Motor neuron (in vitro differentiated cells): ENCODE results near the gene WNT10A. TPM values are rescaled to one million over a fixed set of nuclear protein-coding genes. Genes with fewer than 3 reads are reported as not detected.

Experiments
- ATAC-seq, 8 experiments: fragments of 200-7000 bp; cut with Tn5 transposase; replicated peaks in 6 of 8; 2 replicates each; pipeline ENCODE4 v1.8.0; 2021; ENCODE audit warnings: mild to moderate bottlenecking in 8 of 8, moderate library complexity in 8 of 8
- H3K27ac ChIP-seq, 2 donors: fragments of 250-450 bp; sonication (Bioruptor Pico); 2 replicates each; pipeline ENCODE4 v1.9.0; 2021; ENCODE audit warnings: antibody characterized with exemption in 2 of 2, mild to moderate bottlenecking in 2 of 2, moderate library complexity in 1 of 2
- H3K4me1 ChIP-seq, 2 donors: fragments of 250-450 bp; sonication (Bioruptor Pico); replicated peaks in 1 of 2; 2 replicates each; pipeline ENCODE4 v1.6.1; 2021; ENCODE audit warnings: antibody characterized with exemption in 2 of 2, mild to moderate bottlenecking in 2 of 2, moderate library complexity in 1 of 2
- H3K4me3 ChIP-seq, 5 donors: fragments of 250-450 bp; sonication (Bioruptor Pico); 2 replicates each; pipeline ENCODE4 v1.9.0; 2021; ENCODE audit warnings: antibody characterized with exemption in 5 of 5, mild to moderate bottlenecking in 5 of 5, moderate library complexity in 4 of 5
- WGBS, 10 experiments: fragments of 450-650 bp; shearing (Covaris generic); methylation state at CpG; one replicate each; pipeline ENCODE4 v1.0.0; 2022; 5-methylcytosine and 5-hydroxymethylcytosine counted together
- in situ Hi-C, 9 experiments: fragments of 400-800 bp; cut with MboI; loops; one replicate each; pipeline ENCODE4 v1.15.0; 2021; ENCODE audit warnings: low sequenced_read_pairs in 9 of 9, low pct_unique_long_range_greater_than_20kb in 2 of 9; ENCODE audit not compliant: unreplicated experiment in 9 of 9
- total RNA-seq, 8 experiments: library from RNA; unstranded; fragments of 300-600 nt; gene quantifications; 2 replicates each; pipeline versions ENCODE4 v1.2.3 to v1.2.4, GENCODE V29; 2022

Gene WNT10A
- total RNA-seq, 8 experiments from 2014 or later: 0.11 to 0.81 (median 0.14) TPM; not detected in 5

DNA sequence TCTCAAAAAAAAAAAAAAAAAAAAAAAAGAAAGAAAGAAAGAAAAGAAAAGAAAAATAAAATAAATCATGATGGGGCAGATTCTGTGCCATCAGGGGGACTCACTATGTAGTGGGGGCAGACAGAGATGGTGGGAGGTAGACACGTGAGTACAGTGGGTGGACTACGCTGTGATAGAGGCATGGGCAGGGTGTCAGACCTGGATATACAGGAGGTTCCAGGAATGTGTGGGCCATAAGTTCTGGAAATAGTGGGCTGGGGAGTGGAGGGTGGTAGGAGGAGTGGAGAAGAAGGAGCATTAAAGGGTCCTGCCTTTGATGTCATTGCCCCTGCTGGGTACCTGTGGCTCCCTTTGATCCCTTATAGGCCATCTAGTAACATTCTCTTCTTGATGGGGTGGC is 29.9 kb upstream of the WNT10A start:
- in situ Hi-C loops: no loop called here
- Histone ChIP-seq H3K4me1 (no peaks in the 10 kb centered on the region), H3K27ac (no peak overlapping the region), H3K4me3 (no peak overlapping the region)
- 17 to 83% (median 65%) methylated on average over 1 to 2 of the region's 2 CpGs; no CpG with 5 or more reads in 1 of the 10 experiments for WGBS, 10 experiments
- ATAC-seq: no peak

DNA sequence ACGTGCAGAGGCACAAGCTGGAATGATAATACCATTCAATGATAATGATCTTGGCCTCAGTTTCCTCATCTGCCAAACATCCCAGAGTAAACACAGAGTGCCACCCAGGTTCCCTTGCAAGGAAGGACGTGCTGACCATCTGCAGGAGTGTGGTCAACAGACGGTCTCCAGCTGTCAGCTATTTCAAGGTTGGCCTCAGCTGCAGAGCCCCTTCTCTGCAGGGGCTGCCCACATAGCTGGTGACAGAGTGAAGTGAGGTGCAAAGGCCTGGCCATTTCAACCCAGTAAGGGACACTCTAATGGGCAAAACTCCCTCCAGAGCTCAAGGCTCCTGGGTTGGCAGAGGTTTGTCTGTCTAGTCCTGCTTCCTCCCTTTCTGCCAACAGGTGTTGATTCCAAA is 29.4 kb upstream of the WNT10A start:
- no peak overlapping the region for H3K4me3 ChIP-seq
- H3K4me1 ChIP-seq: no peaks in the 10 kb centered on the region
- WGBS, 10 experiments: 37% methylated on average over 2 of the region's 3 CpGs; no CpG with 5 or more reads in 9 of the 10 experiments
- in situ Hi-C loops: no loop called here
- no peak overlapping the region for H3K27ac ChIP-seq
- ATAC-seq: no peak

DNA sequence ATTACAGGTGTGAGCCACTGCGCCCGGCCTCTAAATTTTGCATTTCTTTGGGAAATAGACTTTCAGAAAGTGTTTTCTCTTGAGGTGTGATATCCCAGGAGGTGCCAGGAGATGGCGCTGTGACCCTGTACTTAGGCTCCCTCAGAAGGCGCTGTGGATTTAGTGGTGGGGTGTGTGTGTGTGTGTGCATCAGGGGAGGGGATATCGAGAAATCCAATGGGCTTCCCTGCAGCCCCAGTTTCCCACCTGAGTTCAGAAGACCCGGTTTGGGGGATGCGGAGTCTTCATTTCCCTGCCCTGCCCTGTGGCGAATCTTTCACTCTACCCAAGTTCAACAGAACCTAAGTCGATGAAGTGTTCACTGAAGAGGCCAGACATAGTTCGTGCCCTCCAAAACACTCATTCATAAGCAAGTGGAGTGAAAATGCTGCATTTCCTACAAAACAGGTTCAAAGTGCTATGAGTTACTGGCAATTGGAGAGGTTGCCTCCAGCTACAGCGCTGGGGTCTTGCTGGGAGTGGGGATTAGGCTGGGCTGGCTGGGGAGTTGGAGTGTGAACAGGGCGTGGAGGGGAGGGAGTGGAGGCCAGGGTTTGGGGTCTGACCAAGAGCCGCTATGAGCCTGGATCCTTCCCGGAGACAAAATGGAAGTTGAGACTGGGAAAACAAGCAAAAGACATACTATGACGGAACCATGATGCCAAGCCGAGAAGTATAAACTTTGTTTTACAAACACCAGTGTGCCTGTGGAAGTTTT is 27.6 kb upstream of the WNT10A start:
- in situ Hi-C loops: no loop called here
- WGBS, 10 experiments: 4 to 58% (median 20%) methylated on average over 2 to 9 of the region's 16 CpGs; no CpG with 5 or more reads in 2 of the 10 experiments
- Histone ChIP-seq H3K4me1 (no peaks in the 10 kb centered on the region), H3K27ac (no peak overlapping the region), H3K4me3 (no peak overlapping the region)
- peak in 4 of 8 experiments; percentile 39 to 76 (median 60) for ATAC-seq

DNA sequence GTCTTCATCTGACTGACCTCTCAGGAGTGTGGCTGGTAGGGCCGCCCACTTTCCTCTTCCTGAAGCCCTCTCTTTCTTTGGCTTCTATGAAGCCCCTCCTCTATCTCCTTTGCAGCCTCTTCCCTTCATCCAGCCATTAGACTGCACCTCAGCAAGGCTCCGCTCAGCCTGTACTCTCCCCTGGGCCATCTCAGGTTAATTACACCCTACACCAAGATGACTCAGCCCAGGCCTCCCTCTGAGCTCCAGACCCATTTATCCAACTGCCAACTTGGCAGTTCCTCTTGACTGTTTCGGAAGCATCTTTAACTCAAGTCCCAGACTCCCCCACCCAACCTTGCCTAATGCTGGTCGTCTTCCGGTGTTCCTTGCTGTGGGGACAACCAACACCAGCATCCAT is 26.9 kb upstream of the WNT10A start:
- H3K4me1 ChIP-seq: no peaks in the 10 kb centered on the region
- WGBS, 10 experiments: 0 to 65% (median 56%) methylated on average over 1 to 4 of the region's 5 CpGs; no CpG with 5 or more reads in 2 of the 10 experiments
- in situ Hi-C loops: no loop called here
- H3K4me3 ChIP-seq: no peak overlapping the region
- H3K27ac ChIP-seq: no peak overlapping the region
- peak in 2 of 8 experiments; percentile 39 to 69 for ATAC-seq

DNA sequence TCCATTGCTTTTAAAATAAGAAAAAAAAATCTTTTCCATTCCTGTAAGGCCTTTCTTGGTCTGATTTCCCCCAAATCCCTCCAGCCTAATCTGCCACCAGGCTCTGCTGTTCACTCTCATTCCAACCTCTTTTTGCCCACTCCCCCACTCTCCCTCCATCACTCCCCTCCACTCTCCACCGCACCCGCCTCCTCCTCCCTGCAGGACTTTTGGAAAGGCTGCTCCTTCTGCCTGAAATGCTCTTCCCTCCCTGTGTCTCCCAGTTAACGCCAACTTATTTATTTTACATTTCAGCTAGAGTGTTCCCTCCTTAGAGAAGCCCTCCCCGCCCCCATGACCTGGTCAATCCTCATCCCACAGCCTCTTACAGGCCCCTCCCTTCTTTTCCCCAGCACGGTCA is 25.8 kb upstream of the WNT10A start:
- WGBS, 10 experiments: 20 to 60% (median 50%) methylated on average over 1 to 2 of the region's 5 CpGs; no CpG with 5 or more reads in 7 of the 10 experiments
- no peak overlapping the region for H3K27ac ChIP-seq
- H3K4me3 ChIP-seq: no peak overlapping the region
- H3K4me1 ChIP-seq: no peaks in the 10 kb centered on the region
- in situ Hi-C loops: no loop called here
- ATAC-seq: no peak

DNA sequence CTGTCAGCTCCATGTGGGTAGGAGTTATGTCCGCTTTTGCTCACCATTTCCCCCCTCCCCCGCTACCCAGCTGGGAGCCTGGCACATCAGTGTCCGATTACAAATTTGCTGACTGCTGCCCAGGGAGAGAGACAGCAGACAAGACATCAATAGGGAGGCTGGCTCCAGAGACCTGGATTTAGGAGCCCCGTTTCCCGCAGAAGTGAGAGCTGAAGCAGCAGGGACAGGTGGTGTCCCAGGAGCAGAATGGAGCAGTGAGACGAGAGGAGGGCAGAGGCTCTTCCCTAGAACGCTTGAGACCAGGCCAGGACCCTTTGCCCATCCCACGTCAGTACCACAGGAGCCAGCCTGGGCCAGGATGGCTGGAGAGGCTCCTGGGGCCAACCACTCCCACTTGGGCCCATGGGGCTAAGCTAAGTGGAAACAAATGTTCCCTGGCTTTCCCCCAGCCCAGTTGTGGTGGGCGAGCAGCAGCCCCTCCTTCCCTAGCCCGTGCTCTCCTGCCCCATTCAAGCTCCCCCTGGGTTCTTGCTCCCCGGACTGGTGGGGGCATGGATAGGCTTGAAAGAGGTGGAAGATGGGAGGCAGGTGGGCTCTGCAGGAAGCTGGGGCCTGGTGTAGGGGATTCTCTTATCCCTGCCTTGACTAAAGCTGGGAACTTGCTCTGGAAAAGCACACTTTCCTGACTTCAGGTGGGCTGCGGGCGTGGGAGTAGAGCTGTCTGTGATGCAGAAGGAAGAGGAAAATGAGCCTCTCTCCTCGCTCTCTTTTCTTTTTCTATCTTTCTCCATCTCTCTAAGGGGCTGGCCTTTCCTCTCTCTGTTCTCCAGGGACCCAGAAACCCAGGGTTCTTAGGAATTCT is 25.1 kb upstream of the WNT10A start:
- Histone ChIP-seq H3K27ac (no peak overlapping the region), H3K4me1 (peaks cover 0 to 3% of the 10 kb centered on the region in 2 donors), H3K4me3 (no peak overlapping the region)
- WGBS, 10 experiments: 20 to 100% (median 61%) methylated on average over 1 to 5 of the region's 14 CpGs; no CpG with 5 or more reads in 4 of the 10 experiments
- in situ Hi-C loops: no loop called here
- ATAC-seq: no peak

DNA sequence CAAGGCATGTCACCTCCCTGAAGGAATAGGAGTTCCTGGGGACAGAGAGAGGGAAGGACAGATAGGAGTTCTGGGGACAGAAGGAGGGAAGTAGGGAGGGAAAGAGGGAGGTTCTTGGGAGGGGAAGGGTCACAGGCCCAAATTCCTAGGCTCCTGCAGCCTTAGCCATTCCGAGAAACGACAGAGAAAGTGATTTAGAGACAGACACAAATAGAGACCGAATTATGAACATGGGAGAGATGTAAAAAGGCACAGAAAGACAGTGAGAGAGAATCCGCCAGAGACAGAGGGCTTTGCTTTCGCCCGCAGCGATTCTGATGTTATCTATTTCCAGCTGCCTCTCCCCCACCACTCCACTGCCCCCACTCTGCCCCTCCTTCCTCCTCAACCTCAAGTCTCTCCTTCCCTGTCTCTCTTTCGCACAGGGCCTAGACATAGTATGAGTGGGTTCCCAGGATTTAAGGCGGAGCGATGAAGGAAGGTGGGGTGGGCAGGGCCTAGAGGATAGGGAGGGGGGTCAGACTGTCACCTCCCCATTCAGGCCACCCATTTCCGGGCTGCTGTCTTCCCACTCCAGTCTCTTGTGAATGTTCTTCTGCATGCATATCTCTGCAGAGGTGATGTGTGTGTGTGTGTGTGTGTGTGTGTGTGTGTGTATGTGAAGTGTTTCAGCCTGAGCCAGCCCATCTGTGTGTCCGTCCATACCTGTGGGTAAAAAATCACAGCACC is 24.3 kb upstream of the WNT10A start:
- ATAC-seq: no peak
- no peak overlapping the region for H3K4me3 ChIP-seq
- WGBS, 10 experiments: 18 to 80% (median 39%) methylated on average over 1 to 7 of the region's 12 CpGs; no CpG with 5 or more reads in 3 of the 10 experiments
- in situ Hi-C loops: no loop called here
- peaks cover 0 to 3% of the 10 kb centered on the region in 2 donors for H3K4me1 ChIP-seq
- H3K27ac ChIP-seq: no peak overlapping the region

DNA sequence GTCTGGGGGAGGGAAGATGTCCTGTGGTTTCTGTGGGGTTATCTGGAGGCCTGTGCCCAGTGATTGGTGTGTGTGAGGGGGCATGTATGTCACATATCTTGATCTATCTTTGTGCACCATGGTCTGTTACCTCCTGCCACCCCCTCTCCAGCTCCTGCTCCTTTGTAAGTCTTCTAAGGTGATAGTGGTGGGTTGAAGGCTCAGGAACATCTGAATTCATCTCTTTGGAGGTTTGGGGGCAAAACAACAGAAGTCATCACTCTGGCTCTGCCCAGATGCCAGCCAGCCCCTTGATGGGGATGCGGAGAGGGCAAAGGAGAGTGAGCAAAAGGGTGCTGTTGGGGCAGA is 23.8 kb upstream of the WNT10A start:
- WGBS, 10 experiments: 100% methylated on average over 1 of the region's 1 CpG; no CpG with 5 or more reads in 9 of the 10 experiments
- peaks cover 0 to 3% of the 10 kb centered on the region in 2 donors for H3K4me1 ChIP-seq
- no peak overlapping the region for H3K27ac ChIP-seq
- ATAC-seq: no peak
- no peak overlapping the region for H3K4me3 ChIP-seq
- in situ Hi-C loops: no loop called here

DNA sequence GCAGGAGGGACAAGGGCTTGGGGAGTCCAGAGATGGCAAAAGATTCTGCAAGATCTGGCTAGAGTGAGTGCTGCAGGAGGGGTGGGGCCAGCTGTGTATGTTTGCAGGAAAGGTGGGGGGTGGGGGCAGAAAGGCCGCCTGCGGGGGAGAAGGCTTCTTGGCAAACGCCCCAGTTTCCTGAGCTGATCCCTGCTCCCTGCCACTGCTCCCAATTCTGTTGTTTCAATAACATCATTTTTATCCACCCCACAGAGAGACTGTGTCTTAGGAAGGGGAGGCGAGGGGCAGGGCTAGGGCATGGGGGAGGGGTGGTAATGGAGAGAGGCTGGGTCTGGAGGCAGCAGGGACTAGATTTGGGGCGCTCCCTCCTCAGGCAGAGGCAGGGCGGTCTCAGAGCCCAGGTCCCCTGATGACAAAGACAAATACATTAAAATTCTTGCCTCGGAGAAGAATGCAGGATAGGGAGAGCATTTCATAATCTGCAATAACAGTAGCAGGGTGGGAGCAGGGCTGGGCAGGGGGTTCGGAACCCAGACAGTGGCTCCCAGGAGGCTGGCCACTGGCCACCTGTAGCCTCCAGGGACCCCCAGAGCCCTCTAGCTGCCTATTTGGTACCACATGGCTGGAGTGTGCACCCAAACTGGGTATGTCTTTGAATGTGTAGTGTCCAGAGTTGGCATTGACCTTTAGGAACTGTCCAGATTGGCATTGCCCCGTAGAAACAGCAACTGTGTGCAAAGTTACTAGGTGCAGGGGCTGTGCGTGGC is 23.1 kb upstream of the WNT10A start:
- ATAC-seq: peak in 2 of 8 experiments; percentile 5 to 20
- H3K4me3 ChIP-seq: no peak overlapping the region
- peaks cover 0 to 3% of the 10 kb centered on the region in 2 donors for H3K4me1 ChIP-seq
- 7 to 60% (median 55%) methylated on average over 1 to 3 of the region's 10 CpGs; no CpG with 5 or more reads in 6 of the 10 experiments for WGBS, 10 experiments
- in situ Hi-C loops: no loop called here
- H3K27ac ChIP-seq: no peak overlapping the region

DNA sequence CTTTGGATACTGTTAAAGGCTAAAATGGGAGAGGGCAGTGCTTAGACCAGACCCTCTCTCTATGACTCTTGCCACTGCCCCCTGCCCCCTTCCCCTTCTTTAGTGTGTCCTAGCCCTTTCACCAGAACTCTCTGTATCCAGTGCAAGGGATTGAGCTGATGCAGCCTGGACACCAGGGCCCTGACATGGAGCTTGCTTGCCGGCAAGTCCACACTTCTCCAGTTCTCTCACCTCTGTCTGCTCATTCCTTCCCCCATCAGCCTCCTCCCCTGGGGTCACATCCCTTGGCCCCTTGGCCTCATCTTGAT is 22.6 kb upstream of the WNT10A start:
- Histone ChIP-seq H3K4me1 (peaks cover 0 to 3% of the 10 kb centered on the region in 2 donors), H3K27ac (no peak overlapping the region), H3K4me3 (no peak overlapping the region)
- ATAC-seq: no peak
- in situ Hi-C loops: no loop called here
- 0 to 38% (median 33%) methylated on average over 1 of the region's 1 CpG; no CpG with 5 or more reads in 7 of the 10 experiments for WGBS, 10 experiments

DNA sequence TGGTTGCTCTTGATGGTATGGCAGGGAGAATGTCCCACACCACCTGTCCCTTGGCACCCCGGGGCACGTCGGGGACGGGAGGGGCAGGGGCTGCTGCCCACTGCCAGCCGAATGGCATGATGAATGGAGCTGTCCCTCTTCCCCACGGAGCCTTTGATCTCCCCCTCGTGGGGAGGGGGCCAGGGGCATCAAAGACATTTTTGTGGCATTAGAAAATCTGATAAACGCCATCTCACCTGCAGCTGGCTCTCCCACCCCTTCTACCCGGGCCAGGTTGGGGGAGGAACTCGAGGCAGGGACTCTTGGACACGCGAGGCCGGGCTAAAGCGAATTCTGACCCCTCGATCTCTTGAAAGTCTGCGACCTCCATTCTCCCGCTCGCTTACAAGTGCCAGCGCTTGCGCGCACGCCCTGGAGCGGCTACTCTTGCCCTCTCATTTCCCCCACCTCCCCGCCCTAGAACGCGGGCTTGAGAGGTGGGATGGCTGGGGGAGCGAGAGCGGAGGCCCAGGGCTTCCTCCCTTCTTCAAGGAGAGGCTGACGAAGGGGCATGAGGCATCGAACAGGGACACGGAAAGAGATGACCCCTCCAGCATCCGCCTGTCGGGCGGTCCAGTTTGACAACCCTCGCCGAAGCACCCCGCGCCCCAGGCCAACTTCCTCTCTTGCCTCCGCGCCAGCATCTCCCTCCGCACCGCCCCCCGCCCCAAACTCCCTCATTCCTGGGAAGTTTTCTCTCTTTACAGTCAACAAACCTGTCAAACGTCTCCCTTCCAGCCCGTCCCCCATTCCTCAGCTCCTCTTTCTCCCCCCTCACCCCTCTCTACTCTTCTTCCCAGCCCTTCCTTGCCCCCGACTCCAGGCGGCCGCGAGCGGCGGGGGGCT is 21.7 kb upstream of the WNT10A start:
- WGBS, 10 experiments: 20% methylated on average over 1 to 2 of the region's 51 CpGs; no CpG with 5 or more reads in 8 of the 10 experiments
- in situ Hi-C loops: no loop called here
- peak in 1 of 8 experiments; percentile 7 for ATAC-seq
- Histone ChIP-seq H3K27ac (no peak overlapping the region), H3K4me1 (peaks cover 0 to 3% of the 10 kb centered on the region in 2 donors), H3K4me3 (peak overlapping the region; percentile 16 to 28 (median 19))
